ENCODE data around the gene AHSA1.

Gene AHSA1

DNA sequence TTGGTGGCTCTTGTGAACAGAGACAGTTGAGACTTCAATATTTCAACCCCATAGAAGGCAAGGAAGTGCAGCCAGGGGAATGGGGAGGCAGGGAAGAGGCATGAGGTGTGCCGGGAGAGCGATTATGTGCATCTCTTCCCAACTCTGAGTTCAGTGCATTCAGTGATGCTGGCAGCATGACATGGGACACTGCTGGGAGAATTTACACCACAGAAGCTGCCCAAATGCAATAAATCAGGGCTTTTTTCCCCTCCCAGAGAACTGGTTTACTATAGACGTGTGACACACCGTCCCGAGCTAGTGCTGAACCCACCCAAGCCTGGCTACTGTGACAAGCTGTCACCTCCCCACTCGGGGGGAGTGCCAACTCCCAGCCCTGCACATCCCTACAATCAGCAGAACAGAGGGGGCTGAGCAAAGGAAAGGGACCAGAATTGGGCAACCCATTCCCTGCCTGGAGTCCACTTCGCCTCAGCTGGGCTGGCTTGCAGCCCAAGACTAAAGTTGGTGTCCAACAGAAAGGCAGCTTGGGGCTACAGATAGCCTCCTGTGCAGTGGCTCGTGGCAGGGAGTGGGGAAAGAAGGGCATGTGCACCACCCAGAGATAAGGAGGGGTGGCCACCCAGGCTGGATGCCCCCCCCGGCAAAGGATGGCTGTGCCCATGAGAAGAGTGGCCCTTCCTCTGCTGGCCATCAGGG, 16.7 kb downstream of the AHSA1 start:
- Histone ChIP-seq H3K27ac (no peak overlapping the region), H3K36me3 (replicated peaks) (no peaks in the 10 kb centered on the region), H3K4me3 (ENCODE audit: low read depth, low read length) (no peak overlapping the region), H3K27me3 (replicated peaks) (peaks cover 2% of the 10 kb centered on the region)
- DNase-seq = no peak
- TF ChIP-seq, protein P1, sequence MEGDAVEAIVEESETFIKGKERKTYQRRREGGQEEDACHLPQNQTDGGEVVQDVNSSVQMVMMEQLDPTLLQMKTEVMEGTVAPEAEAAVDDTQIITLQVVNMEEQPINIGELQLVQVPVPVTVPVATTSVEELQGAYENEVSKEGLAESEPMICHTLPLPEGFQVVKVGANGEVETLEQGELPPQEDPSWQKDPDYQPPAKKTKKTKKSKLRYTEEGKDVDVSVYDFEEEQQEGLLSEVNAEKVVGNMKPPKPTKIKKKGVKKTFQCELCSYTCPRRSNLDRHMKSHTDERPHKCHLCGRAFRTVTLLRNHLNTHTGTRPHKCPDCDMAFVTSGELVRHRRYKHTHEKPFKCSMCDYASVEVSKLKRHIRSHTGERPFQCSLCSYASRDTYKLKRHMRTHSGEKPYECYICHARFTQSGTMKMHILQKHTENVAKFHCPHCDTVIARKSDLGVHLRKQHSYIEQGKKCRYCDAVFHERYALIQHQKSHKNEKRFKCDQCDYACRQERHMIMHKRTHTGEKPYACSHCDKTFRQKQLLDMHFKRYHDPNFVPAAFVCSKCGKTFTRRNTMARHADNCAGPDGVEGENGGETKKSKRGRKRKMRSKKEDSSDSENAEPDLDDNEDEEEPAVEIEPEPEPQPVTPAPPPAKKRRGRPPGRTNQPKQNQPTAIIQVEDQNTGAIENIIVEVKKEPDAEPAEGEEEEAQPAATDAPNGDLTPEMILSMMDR (IDR thresholded peaks at IDR 0.05; ENCODE audit: low read depth, low read length, missing control alignments) = no peak
- in situ Hi-C loops (cut with HindIII; ENCODE audit: low pct_ligation_motif_present, low sequenced_read_pairs) = no loop called here

DNA sequence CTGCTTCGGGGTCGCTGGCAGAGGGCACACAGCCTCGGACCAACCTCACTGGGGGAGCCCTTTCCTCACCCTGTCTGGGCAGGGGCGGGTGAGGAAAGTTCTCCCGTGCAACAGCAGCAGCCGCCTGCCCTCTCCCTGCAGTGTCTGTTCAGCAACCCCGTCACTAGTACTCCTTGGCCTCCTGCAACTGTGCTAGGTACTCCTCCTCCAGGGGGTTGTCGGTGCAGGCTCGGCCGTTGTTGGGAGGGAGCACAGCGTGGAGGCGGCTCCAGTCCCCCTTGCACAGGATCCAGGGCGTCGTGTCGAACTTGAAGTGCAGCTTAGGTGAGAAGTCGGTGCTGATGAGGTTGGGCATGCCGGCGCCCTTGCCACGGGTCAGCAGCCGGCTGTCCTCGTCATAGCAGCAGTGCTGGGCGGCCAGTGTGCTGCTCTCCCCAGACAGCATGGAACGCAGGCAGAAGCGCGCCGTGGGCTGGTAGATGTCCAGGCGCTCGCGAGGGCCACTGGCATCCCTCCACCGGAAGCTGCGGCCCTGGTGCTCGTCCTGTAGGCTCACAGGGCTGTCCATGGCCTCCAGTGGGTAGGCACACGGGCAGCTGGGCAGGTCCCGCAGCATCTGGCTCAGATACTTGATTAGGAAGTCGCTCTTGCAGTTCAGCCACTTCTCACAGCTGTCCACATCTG, 17.7 kb downstream of the AHSA1 start:
- Histone ChIP-seq H3K4me3 (ENCODE audit: low read depth, low read length) (no peak overlapping the region), H3K27me3 (replicated peaks) (peaks cover 2% of the 10 kb centered on the region), H3K27ac (no peak overlapping the region), H3K36me3 (replicated peaks) (no peaks in the 10 kb centered on the region)
- TF ChIP-seq, protein P1 (IDR thresholded peaks at IDR 0.05; ENCODE audit: low read depth, low read length, missing control alignments) = no peak
- DNase-seq = no peak
- in situ Hi-C loops (cut with HindIII; ENCODE audit: low pct_ligation_motif_present, low sequenced_read_pairs) = no loop called here

DNA sequence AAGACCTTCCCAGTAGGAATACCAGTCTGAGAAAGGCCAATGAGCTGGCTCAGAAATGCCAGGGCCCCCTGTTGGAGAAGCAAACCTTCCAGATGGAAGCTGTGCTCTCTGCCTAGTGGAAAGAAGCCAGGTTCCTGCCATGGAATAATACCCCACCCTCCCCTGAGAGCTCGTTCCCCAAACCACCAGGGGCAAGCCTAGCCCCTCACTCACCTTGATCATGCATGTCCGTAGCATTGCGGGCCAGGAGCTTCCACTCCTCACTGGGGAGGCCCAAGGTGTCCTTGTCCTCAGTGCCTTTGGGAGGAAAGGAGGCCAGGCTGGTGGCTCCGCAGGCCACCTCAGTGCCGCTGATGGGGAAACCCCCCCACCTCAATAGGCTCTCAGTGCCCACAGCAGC, 20.1 kb downstream of the AHSA1 start:
- no peak for DNase-seq
- in situ Hi-C loops (cut with HindIII; ENCODE audit: low pct_ligation_motif_present, low sequenced_read_pairs) = no loop called here
- Histone ChIP-seq H3K27ac (no peak overlapping the region), H3K36me3 (replicated peaks) (no peaks in the 10 kb centered on the region), H3K27me3 (replicated peaks) (peaks cover 2% of the 10 kb centered on the region), H3K4me3 (ENCODE audit: low read depth, low read length) (no peak overlapping the region)
- TF ChIP-seq, protein P1 (IDR thresholded peaks at IDR 0.05; ENCODE audit: low read depth, low read length, missing control alignments) = no peak

DNA sequence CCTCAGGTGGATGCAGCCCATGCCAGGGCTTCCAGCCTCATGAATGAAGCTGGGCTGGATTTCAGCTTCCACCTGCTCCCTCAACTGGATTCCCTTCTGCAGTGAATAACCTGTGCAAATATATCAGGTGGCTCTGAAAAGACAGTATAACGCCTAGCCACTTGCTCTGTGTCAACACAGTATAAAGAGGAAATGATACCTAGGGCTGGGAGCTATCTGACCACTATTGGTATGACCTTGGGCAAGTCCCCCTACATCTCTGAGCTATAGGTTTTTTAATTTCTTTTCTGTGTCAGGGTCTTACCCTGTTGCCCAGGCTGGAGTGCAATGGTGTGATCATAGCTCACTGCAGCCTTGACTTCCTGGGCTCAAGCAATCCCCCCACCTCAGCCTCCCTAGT, 20.9 kb downstream of the AHSA1 start:
- H3K4me3 ChIP-seq (ENCODE audit: low read depth, low read length) = no peak overlapping the region
- no peaks in the 10 kb centered on the region for H3K36me3 ChIP-seq (replicated peaks)
- no peak overlapping the region for H3K27ac ChIP-seq
- H3K27me3 ChIP-seq (replicated peaks) = peaks cover 2% of the 10 kb centered on the region
- in situ Hi-C loops (cut with HindIII; ENCODE audit: low pct_ligation_motif_present, low sequenced_read_pairs) = no loop called here
- TF ChIP-seq, protein P1 (IDR thresholded peaks at IDR 0.05; ENCODE audit: low read depth, low read length, missing control alignments) = no peak
- no peak for DNase-seq

GRCh38 chr14:77482422-77482821, 24.5 kb downstream of the AHSA1 start:
- DNase-seq = no peak
- no peak overlapping the region for H3K27ac ChIP-seq
- no peak overlapping the region for H3K4me3 ChIP-seq (ENCODE audit: low read depth, low read length)
- TF ChIP-seq, protein P1 (IDR thresholded peaks at IDR 0.05; ENCODE audit: low read depth, low read length, missing control alignments) = no peak
- no peaks in the 10 kb centered on the region for H3K27me3 ChIP-seq (replicated peaks)
- no peaks in the 10 kb centered on the region for H3K36me3 ChIP-seq (replicated peaks)
- in situ Hi-C loops (cut with HindIII; ENCODE audit: low pct_ligation_motif_present, low sequenced_read_pairs) = no loop called here
